ENCODE measurements around the gene CEP350.

CEP350 gene

DNA sequence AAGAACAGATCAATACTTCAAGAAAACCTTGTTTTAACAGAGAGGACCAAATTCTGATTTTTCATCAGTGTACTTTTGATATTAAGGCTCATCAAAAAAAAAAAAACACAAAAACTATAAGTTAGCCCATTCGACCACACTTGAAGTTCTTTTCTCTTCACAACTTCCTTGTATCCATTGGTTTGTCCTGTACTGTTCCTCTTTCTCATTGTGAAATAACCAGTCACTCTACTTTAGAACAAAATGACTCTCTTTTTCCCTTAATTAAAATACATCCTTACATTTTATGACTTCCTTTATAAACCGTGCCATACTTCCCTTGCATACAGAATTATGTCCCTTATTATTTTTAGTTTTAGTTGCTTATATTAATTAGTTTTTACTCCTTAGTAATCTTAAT, 208.4 kb downstream of the CEP350 start:
- no peak for DNase-seq
